HG03521 (cell line): ENCODE data around the gene HOXB2.

Source experiments
- ATAC-seq: cut with Tn5 transposase; IDR thresholded peaks from one replicate; pipeline ENCODE4 v1.9.1; 2021; ENCODE audit warnings: mild to moderate bottlenecking, moderate library complexity; ENCODE audit not compliant: unreplicated experiment

HOXB2 gene

DNA sequence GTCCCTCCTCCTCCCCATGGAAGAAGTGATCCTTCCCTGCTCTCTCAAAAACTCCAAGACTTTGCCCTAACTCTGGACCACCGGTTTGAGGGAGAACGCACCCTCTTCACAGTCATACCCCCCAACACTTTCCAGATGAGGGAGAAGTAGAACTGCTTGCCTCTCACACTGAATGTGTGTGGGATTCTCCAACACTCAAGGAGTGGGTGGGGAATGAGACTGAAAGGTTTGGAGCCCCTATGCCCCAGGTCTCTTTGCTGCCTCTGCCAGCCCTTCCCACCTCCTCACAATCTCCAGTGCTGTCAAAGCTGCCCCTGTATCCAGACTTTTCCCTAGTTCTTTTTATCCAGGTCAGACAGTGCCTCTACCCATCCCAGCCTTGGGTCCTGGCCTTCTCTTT lies 21.8 kb upstream of the HOXB2 start:
- no peak for ATAC-seq

DNA sequence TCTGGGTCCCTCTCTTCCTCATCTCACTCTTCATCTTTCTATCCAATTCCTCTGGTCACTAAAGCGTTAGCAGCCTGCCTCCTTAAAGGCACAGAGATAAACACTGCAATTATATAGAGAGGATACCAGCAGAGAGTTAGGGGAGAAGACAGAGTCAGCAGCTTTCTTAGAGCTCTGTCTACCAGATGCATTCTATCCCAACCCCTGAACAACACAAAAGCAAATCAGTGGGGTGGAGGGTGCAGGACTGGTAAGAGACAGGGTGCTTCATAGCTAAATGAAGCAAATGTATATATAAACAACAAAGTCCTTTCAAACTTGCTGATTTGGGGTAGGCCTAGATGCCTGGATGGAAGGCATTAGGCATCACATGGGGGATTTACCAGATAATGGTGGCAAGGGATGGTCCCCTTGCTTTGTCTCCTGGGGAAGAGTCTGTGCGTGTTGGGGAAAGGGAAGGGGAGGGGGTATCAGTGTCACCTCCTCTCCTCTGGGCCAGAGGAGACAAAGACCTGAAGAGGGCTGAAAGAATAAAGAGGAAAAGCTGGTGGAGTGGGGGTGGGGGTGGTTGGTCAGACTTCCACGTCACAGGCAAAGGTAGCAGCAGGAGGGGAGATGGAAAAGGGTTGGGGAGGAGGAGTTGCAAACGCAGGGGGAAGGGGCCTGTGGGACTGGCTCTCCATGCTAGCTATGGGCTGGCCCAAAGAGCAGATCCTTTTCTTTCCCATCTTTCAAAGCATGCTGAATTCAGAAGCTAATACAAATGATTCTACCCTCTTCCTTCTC lies 21.2 kb upstream of the HOXB2 start:
- ATAC-seq = no peak

DNA sequence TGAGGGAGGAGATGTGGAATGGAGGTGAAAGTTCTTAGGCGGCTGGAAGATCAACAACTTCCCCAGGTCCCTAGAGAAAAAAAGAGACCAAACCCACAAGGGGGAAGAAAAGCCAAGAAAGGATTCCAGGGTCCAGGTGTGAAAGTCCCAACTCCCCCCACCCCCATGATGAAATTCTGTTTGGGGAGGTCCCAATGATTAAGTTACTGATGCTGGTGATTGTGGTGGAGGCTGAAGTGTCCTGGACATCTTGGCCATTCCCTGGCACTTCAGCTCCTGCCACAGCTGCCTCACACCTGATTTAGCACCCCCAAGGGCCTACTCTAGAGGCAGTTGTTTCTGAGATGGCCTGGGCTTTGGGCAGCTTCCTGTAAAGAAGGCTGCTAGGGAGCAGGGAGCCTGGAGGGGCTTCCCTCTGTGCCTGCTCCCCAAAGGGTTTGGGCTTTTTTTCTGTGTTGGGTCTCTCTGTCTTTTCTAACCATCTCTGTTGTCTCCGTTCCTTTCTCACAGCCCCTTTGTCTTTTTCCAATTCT lies 20.2 kb upstream of the HOXB2 start:
- no peak for ATAC-seq

DNA sequence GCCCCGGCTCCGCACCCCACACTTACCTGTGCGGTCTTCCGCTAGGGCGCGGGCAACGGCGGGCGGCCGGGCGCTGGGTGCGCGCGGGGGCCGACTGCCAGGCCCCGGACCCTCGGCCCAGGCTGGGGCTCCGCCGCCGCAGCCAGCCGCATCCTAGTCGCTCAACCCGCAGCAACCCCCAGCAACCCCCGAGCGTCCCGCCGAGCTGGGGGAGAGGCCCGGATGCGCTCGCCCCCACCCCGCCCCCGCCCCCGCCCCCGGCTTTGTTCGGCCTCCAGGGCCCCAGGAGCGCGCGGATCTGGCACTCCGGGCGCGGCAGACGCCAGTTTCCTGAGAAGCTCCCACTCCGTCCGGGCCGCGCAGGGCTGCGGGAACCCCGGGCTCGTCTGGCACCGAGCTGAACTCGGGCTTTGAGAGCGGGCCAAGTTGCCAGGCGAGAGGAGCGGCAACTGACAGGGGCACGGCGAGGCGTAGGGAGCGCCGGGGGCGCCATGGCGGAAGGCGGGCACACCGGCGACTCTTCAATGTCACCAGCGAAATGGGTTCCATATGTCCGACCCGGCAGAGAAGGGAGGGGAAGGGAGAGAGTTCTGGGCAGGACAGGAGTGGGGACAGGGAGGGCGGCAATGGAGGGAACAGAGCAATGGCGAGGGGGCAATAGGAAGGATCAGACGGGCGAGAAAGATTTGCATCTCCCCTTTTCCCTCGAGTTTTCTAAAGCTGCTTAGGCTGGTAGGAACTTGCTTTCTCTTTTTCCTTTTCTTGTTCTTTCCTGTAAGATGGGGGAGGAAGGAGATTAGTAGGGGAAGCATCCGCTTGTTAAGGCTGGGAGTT lies 19.5 kb upstream of the HOXB2 start:
- ATAC-seq = no peak

DNA sequence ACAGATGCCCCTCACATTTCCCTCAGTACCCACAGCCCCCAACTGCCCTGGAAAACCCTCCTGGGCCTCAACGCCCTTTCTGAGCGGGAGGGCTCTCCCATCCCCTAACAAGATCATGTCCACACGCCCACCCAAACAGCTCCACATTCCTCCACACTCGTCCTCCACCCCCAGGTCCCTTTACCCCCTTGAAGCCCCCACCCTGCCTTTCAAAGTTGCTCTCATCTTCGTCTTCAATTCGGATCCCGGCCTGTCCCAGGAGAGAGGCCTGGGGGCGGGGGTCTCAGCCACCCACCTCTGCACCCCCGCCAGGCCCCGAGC lies 18.9 kb upstream of the HOXB2 start:
- ATAC-seq = no peak

DNA sequence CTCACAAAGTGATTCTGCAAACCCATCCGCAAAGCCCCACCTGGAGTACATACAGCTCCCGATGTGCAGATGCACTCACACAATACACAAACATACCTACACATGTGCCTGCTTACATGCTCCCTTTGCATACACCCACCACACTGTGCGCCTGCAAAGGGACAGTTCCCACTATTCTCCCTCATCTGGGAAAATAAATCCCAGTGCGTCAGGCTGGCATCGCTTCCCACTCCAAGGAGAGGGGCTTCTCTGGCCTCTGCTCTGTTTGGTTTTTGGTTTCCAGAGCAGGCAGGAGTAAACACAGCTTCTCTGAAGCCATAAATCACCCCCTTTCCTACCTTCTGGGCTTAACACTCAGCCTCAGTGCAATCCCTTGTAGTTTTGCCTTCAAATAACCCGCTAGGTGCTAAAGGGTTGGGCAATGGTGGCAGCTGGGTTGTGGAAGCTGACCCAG lies 18.5 kb upstream of the HOXB2 start:
- ATAC-seq = no peak

DNA sequence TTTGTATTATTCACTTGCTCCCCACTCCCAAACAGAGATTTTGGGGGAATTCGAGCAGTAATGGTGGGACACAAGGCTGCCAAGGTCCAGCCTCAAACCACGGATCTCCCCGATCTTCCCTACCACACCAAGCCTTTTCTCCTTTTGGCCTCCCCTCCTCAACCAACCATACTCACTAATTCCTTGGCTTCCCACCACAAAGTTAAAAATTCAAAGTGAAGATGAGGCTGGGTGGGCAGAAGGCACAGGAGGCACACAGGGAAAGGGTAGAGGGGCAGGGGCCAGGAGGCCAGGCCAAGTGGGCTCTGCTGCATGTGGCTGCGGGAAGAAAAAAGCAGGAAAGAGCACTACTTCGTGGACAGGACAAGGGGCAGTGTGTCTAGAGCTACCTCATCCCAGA lies 18.0 kb upstream of the HOXB2 start:
- ATAC-seq = no peak

DNA sequence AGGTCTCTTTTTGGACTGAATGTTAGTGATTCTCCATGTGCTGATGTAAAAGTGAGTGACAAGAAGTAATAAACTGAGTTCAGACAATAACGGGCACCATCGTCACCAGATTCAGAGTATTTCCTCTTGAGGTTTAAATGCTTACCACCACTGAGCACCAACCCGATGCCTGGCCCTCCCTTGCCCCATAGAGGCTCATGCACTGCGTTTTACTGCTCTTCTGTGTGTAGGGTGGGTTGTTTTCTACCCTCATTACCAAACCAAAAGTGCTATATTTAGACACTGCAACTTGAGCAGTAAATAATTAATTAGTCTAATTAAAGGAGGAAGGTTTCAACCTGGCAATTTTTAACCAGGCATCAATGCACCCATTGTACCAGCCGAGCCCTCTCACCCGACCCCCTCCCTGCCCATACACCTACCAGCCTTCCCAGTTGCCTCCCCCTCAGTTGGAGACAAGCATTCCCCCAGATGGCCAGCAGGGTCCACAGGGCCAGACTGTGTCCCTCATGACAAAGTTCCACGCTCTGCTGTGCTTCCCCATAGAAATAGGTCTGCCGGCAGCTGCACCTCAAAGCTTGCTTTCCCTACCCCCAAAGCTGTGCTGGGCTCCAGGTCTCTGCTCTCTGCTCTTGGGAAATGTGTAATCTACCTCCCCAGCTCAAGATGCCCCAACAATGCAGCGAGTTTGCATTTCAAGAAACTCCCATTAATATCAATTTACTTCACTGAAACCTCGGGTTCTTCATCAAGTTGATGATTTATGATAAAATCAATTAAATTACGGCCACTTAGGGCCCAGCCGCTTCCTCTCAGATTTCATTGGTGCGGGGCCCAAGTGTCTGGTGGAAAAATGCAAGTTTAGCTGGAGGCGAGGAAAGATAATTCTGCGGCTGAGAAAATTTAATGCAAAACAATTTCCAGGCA lies 17.2 kb upstream of the HOXB2 start:
- no peak for ATAC-seq

DNA sequence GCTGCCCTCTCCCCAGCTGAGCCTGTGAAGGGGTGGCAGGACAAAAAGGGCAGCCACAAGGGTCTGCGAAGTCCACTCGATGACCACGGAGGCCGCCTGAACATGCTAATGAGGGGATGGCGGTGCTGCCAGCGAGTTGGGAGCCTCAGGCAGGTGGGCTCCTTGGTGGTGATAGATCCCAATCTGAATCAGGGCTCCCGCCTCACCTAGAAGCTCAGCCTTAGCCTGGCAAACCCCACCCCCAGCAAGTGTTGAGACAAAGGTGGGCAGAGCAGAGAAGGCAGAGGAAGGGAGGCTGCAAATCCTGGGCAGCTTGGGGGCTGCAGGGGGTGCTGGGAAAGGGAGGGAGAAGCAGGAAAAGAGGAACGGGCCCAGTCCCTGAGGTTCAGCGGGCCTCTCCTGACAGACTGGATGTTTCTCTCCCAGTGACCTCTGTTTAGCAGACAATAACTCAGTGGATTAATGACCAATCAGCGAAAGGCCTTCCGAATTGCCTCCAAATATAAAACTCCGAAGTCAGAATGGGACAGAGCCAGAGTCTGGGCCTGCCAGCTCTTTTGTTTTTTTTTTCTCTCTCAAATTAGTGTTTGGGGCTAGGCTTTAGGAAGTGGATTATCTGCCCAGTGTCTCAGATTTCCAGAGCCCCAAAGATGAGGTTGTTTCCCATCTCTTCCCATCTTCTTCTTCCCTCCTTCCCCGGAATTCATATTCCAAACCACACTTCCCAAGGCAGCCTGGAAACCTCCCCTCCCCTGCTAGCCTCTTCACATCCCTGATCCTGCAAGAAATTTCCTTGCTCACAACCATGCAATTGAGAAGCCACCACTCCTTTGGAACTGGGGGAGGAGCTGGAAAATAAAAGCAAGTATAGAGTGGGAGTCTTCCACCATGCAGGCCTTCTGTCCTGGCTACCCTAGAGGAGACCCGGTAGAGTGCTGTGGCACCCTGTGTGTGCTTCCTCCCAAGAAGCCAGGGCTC lies 15.2 kb upstream of the HOXB2 start:
- no peak for ATAC-seq

DNA sequence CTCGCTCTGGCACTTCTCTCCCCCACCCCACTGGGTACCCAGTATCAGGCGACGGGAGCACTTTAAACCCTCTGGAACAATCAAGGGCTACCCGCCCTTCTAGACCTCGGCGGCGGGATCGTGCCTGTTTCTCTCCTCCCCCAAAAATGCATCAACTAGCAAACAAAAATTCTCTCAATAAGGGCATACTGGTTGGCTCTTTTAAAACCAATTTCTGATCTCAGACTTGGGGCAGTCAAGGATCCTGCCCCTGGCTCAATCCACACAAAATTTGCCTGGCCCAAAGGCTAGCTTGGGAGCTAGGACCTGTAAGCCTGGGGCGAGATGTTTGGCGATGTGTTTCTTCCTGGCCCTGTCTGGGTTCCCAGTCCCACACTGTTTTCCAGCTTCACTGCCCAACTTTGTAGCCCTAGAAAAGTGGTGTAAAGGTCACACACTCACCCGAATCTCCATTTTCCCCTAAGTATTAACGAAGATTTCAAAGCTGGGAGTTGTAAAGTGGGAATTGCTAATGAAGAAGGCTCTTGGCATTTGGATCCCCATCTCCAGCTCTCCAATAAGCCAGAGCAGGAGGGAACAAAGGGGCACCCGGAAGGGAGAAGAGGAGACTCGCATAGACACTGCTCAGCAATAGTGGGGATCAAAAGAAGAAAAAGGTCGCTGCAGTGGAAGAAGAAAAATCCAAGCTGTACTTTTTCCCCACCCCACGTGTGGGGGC lies 14.4 kb upstream of the HOXB2 start:
- ATAC-seq = no peak

DNA sequence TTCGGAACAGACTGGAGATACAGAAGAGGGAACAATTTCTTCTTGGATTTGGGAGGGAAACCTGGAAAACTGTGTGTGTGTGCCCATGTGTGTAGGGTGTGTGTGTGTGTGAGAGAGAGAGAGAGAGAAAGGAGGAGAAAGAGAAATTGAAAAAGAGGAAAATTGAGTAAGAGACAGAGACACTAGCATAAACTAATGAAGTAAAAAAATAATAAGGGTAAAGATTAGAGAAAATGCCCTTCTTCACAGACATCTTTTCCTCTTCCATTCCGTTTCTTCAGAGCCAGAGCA lies 13.9 kb upstream of the HOXB2 start:
- ATAC-seq = no peak

DNA sequence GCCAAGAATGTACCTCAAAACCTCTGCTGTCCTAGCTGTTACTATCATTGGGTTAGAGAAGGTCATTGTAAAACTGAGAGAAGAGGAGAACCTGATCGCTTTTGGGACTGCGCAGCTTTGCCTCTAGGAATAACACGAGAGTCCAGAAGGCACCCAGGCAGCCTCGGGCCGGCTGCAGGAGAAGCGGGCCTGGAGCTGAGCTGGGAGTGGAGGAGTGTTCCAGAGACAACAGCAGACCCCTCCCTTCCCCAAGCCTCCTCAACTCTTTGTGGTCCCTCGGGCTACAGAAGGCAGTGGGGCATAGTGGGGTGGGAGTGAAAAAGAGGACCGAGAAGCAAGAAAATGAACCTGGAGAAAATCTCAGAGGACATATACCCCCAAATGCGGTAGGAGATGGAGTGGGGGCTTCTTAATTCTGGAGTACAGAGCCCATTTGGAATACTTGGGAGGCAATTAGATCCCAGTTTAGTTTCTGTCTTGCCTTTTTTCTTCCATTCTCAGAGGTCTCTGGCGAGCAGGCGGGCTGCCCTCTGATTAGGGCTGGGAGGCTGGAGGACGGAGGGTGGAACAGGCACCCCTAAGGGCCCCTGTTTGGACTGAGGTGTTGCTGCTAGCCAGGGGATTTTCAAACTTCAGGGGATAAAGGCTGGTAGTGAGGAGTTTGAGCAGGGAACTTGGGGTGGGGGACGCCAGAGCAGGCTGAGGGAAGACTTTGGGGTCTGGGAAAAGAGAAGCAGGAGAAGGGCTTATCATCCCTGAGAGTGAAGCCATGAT lies 13.3 kb upstream of the HOXB2 start:
- ATAC-seq = no peak

DNA sequence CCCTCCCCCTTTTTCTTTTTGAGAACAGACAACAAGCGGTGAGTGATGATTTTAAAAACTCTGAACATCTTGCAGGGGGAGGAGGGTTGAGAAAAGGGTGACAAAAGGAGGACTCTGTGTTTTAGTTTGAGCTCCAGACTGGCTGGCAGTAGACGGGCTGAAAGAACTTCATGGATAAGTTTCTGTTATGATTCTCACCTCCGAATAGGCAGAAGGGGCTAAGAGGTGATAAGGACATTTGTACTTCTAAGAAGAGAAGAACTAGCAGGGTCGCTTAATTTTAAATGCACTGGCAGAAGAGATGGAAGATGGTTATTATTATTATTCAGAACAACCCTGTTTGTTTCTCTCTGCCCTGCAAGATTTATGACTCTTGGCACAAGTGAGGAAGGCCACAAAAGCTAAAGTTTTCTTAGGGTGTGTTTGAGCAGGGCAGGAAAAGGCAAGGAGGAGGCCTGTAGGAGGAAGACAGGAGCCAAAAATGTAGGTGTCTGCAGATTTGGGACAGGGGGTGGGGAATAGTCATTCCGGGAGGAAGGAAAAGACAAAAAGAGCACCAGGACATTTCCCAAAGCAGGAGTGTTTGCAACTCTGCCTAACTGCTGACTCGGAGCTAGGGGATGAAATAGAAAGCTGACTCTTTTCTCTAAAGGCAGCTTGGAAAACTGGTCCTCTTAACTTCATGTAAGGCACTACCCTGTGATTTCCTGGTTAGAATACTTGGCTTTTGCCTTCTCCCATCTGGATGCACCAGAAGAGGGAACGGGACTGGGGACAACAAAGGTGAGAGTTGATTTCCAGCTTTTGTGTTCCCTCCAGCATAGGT lies 11.9 kb upstream of the HOXB2 start:
- ATAC-seq = no peak

DNA sequence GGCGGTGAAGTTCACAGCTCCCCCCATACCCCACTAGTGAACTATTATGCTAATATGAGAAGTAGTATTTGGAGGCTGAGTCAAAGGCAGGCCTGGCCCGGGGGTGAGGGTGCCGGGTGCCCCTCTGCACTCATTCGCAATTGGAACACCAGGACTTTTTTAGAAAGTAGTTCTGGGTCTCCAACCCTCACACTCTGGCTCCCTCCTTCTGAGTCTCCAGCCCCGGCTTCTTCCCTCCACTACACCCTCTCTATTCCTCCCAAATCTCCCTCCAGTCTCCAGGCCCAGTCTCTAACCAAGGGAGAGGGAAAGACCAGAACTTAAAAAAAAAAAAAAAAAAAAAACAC lies 11.3 kb upstream of the HOXB2 start:
- ATAC-seq = no peak

DNA sequence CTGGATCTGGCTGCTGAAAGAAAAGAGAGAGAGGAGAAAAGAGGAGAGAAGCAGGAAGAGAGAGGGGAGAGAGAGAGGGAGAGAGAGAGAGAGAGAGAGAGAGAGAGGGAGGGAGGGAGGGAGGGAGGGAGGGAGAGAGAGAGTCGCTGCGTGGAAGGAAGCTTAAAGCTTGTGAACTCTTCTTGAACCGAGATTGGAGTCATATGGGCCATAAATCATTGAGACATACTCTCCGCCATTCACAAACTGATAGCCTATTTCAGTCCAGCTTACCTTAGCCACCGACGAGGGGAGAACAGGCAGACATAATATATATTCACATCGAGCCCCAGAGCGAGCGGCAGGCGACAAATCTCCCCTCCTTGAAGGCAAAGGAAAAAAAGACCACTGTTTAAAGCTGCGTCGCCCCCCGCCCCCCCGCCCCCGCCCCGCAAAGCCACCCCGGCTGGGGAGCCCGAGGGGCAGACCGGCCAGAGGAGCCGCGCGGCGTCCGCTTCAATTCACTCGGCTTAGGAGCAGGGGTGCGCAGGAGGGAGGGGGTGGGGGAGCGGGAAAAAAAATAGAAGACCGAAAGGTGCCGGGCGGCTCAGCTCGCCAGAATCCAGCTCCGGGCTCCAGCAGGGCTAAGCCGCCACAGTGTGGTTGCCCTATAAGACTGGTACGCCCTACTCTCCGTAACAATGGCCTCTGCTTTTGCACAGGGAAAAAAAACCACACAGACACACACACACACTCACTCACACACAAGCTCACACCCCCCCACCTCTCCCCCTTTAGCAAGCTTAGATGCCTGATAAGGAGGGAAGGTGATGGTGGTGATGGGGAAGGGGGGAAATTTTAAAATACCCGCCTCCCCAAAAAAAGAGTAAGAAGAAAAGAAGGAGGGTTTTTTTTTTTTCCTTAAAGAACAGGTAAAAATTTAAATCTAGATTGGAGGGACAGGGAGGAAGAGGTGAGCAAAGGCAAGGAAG lies 10.6 kb upstream of the HOXB2 start:
- ATAC-seq = no peak

DNA sequence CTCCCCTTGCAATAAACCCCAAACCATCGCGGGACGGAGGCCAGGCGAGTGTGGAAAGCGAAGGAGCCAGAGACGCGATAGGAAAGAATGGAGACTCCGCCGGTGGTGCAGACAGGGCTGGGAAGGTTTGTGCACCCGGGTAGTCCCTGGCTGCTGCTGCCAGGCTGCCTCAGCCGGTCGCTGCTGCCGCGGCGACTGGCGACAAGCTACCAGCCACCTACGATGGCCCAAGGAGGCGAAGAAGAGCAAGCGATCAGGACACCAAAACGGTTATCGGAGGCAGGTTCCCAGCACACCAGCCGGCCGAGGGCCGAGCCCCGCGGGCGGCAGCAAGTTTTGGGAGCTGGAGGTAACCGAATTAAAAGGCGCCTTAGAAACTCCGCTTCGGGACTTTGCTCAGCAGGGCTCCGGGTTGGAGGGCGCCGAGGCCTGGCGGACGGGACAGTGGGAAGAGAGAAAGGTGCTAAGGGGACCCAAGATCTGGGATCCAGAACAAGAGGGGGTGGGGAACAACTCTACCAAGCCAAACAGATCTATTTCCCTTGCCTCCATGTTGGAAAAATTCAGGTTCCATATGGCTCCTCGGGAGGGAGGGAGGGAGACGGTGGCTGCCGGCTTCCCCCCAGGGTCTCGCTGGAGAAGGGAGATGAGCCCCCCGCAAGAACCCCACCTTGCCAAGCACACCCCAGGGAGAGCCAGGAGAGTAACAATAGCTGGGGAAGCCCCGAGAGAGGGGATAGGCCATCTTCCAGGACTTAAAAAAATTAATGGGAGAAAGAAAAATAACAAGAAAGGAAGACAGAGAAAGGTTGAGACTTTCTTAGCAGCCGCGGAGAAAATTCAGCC lies 9.7 kb upstream of the HOXB2 start:
- no peak for ATAC-seq
